ENCODE measurements around the gene NOXO1.

The NOXO1 gene

GRCh38 chr16:1930338-1930720 lies 50.9 kb downstream of the NOXO1 start:
- H3K9ac ChIP-seq (ENCODE audit: low read length): no peak overlapping the region
- no peaks in the 10 kb centered on the region for H3F3A ChIP-seq (ENCODE audit: insufficient read depth)
- H3K4me2 ChIP-seq (ENCODE audit: low read depth, low read length, poor library complexity, severe bottlenecking): no peak overlapping the region
- no peaks in the 10 kb centered on the region for H3K27me3 ChIP-seq (ENCODE audit: low read length)
- H2AFZ ChIP-seq (ENCODE audit: low read depth, low read length, severe bottlenecking): peak overlapping the region; percentile 43
- TF ChIP-seq CTCF (IDR thresholded peaks at IDR 0.05; ENCODE audit: insufficient read depth, low read length, poor library complexity, severe bottlenecking) (no peak), EZH2phosphoT487 (conservative IDR thresholded peaks at IDR 0.05; ENCODE audit: low read length) (no peak)
- no peak overlapping the region for H3K4me3 ChIP-seq (ENCODE audit: insufficient read depth, low read length, poor library complexity, severe bottlenecking)
- H4K20me1 ChIP-seq (ENCODE audit: low read depth, low read length): no peaks in the 10 kb centered on the region
- no peaks in the 10 kb centered on the region for H3K79me2 ChIP-seq (ENCODE audit: insufficient read depth, low read length)
- no peak overlapping the region for H3K27ac ChIP-seq (ENCODE audit: low read depth, low read length)
- no peaks in the 10 kb centered on the region for H3K9me2 ChIP-seq (replicated peaks; ENCODE audit: insufficient read depth, low read length)
- H3K9me3 ChIP-seq (ENCODE audit: insufficient read depth, low read length): no peaks in the 10 kb centered on the region
- no peaks in the 10 kb centered on the region for H3K36me3 ChIP-seq (ENCODE audit: low read length)

- Histone ChIP-seq H3K9me3 (ENCODE audit: insufficient read depth, low read length) (no peaks in the 10 kb centered on the region), H3K4me3 (ENCODE audit: insufficient read depth, low read length, poor library complexity, severe bottlenecking) (peak overlapping the region; percentile 46), H3K4me2 (ENCODE audit: low read depth, low read length, poor library complexity, severe bottlenecking) (peak overlapping the region; percentile 70), H4K20me1 (ENCODE audit: low read depth, low read length) (no peaks in the 10 kb centered on the region), H2AFZ (ENCODE audit: low read depth, low read length, severe bottlenecking) (peak overlapping the region; percentile 91), H3K27ac (ENCODE audit: low read depth, low read length) (no peak overlapping the region), H3F3A (ENCODE audit: insufficient read depth) (no peaks in the 10 kb centered on the region), H3K9ac (ENCODE audit: low read length) (peak overlapping the region; percentile 51), H3K27me3 (ENCODE audit: low read length) (no peaks in the 10 kb centered on the region), H3K9me2 (replicated peaks; ENCODE audit: insufficient read depth, low read length) (no peaks in the 10 kb centered on the region), H3K36me3 (ENCODE audit: low read length) (no peaks in the 10 kb centered on the region), H3K79me2 (ENCODE audit: insufficient read depth, low read length) (no peaks in the 10 kb centered on the region)
- TF ChIP-seq EZH2phosphoT487 (conservative IDR thresholded peaks at IDR 0.05; ENCODE audit: low read length): no peak
- TF ChIP-seq CTCF (IDR thresholded peaks at IDR 0.05; ENCODE audit: insufficient read depth, low read length, poor library complexity, severe bottlenecking): peak; percentile 66
Observed at GRCh38 chr16:1929578-1930337, 51.5 kb downstream of the NOXO1 start.

GRCh38 chr16:1929105-1929504 lies 52.2 kb downstream of the NOXO1 start:
- no peak overlapping the region for H3K27ac ChIP-seq (ENCODE audit: low read depth, low read length)

More at GRCh38 chr16:1929105-1929504, 52.2 kb downstream of the NOXO1 start:
- peak overlapping the region; percentile 51 for H3K9ac ChIP-seq (ENCODE audit: low read length)
- TF ChIP-seq EZH2phosphoT487 (conservative IDR thresholded peaks at IDR 0.05; ENCODE audit: low read length) (no peak), CTCF (IDR thresholded peaks at IDR 0.05; ENCODE audit: insufficient read depth, low read length, poor library complexity, severe bottlenecking) (no peak)
- H3F3A ChIP-seq (ENCODE audit: insufficient read depth): no peaks in the 10 kb centered on the region
- H3K4me2 ChIP-seq (ENCODE audit: low read depth, low read length, poor library complexity, severe bottlenecking): peak overlapping the region; percentile 70
- no peaks in the 10 kb centered on the region for H3K9me2 ChIP-seq (replicated peaks; ENCODE audit: insufficient read depth, low read length)
- peak overlapping the region; percentile 91 for H2AFZ ChIP-seq (ENCODE audit: low read depth, low read length, severe bottlenecking)
- H3K79me2 ChIP-seq (ENCODE audit: insufficient read depth, low read length): no peaks in the 10 kb centered on the region
- H3K36me3 ChIP-seq (ENCODE audit: low read length): no peaks in the 10 kb centered on the region
- peak overlapping the region; percentile 46 for H3K4me3 ChIP-seq (ENCODE audit: insufficient read depth, low read length, poor library complexity, severe bottlenecking)
- H3K27me3 ChIP-seq (ENCODE audit: low read length): no peaks in the 10 kb centered on the region
- H4K20me1 ChIP-seq (ENCODE audit: low read depth, low read length): no peaks in the 10 kb centered on the region
- no peaks in the 10 kb centered on the region for H3K9me3 ChIP-seq (ENCODE audit: insufficient read depth, low read length)
